Transverse colon (tissue), 4 donors: ENCODE measurements around the gene COQ5. TPM values are rescaled to one million over a fixed set of nuclear protein-coding genes. Genes with fewer than 3 reads are reported as not detected.
A peak's percentile ranks its signal among the peaks of the same experiment; 100 is the strongest.

ENCODE experiments used
- DNase-seq: peaks from one replicate; pipeline ENCODE4 v3.0.0-alpha.2; 2019
- H3K27ac ChIP-seq, 4 donors: fragments of 200-600 bp; sonication (generic); 2 replicates each; pipeline ENCODE4 v1.5.1; 2016 to 2018; ENCODE audit warnings: inconsistent platforms in 4 of 4
- H3K27me3 ChIP-seq: fragments of 200-600 bp; sonication (generic); 2 replicates; pipeline ENCODE4 v1.5.1; 2017; ENCODE audit warnings: inconsistent platforms
- H3K36me3 ChIP-seq, 4 donors: fragments of 200-600 bp; sonication (generic); 2 replicates each; pipeline ENCODE4 v1.5.1; 2017 to 2019; ENCODE audit warnings: inconsistent platforms in 4 of 4
- H3K4me1 ChIP-seq, 4 donors: fragments of 200-600 bp; sonication (generic); 2 replicates each; pipeline ENCODE4 v1.5.1; 2017 to 2020; ENCODE audit warnings: inconsistent platforms in 4 of 4
- H3K4me3 ChIP-seq, 4 donors: fragments of 200-600 bp; sonication (generic); 1 replicate in 1 of 4; 2 replicates in 3 of 4; pipeline versions ENCODE4 v1.5.1 to v1.6.1; 2017 to 2019; ENCODE audit warnings: inconsistent platforms in 4 of 4
- H3K9me3 ChIP-seq, 2 donors: fragments of 200-600 bp; sonication (generic); 2 replicates each; pipeline ENCODE4 v1.5.1; 2017 to 2019; ENCODE audit warnings: inconsistent platforms in 2 of 2
- EP300 ChIP-seq: sonication (generic); formaldehyde crosslinking; IDR thresholded peaks from one replicate; pipeline ENCODE4 v1.6.1; 2017; ENCODE audit warnings: antibody characterized with exemption, low read depth
- POLR2A ChIP-seq: fragments of 450-650 bp; IDR thresholded peaks from one replicate; pipeline ENCODE4 v1.6.1; 2016; ENCODE audit warnings: antibody characterized with exemption, mild to moderate bottlenecking, moderate library complexity
- POLR2AphosphoS5 ChIP-seq, 3 donors: sonication (generic); formaldehyde crosslinking; IDR thresholded peaks; one replicate each; pipeline ENCODE4 v1.6.1; 2016; ENCODE audit warnings: antibody characterized with exemption in 3 of 3
- WGBS, 2 donors: methylation state at CpG; one replicate each; pipeline ENCODE4 v1.1.5; 2018; ENCODE audit warnings: low coverage in 1 of 2; 5-methylcytosine and 5-hydroxymethylcytosine counted together
- in situ Hi-C, 4 donors: fragments of 200-750 bp; cut with MboI; loops; one replicate each; pipeline versions ENCODE4 v1.15.0 to v1.15.1; 2017; ENCODE audit warnings: low sequenced_read_pairs in 3 of 4, low pct_ligation_motif_present in 1 of 4, low pct_unique_long_range_greater_than_20kb in 1 of 4
- intact Hi-C: fragments of 100-400 bp; cut with DNase I; formaldehyde crosslinking; loops from one replicate; pipeline ENCODE4 v1.15.1; 2023; ENCODE audit warnings: low total_unique reads
- total RNA-seq, 4 donors: library from RNA; depleted of rRNA; stranded (reverse); fragments of >200 nt; gene quantifications; one replicate each; pipeline ENCODE4 v1.1.0, GENCODE V29; 2016
- TF ChIP-seq, protein P1 (sequence below), 5 experiments: fragments of 200-600 bp in 3 of 5; fragments of 450-650 bp in 2 of 5; sonication (generic) in 3 of 5; IDR thresholded peaks; 1 replicate in 2 of 5; 2 replicates in 3 of 5; pipeline ENCODE4 v1.5.1; 2016 to 2017; ENCODE audit warnings: antibody characterized with exemption in 5 of 5, inconsistent platforms in 3 of 5, mild to moderate bottlenecking in 2 of 5, moderate library complexity in 1 of 5

COQ5 gene
- total RNA-seq, 4 donors from 2014 or later: 20.9 to 34.9 (median 31.9) TPM

DNA sequence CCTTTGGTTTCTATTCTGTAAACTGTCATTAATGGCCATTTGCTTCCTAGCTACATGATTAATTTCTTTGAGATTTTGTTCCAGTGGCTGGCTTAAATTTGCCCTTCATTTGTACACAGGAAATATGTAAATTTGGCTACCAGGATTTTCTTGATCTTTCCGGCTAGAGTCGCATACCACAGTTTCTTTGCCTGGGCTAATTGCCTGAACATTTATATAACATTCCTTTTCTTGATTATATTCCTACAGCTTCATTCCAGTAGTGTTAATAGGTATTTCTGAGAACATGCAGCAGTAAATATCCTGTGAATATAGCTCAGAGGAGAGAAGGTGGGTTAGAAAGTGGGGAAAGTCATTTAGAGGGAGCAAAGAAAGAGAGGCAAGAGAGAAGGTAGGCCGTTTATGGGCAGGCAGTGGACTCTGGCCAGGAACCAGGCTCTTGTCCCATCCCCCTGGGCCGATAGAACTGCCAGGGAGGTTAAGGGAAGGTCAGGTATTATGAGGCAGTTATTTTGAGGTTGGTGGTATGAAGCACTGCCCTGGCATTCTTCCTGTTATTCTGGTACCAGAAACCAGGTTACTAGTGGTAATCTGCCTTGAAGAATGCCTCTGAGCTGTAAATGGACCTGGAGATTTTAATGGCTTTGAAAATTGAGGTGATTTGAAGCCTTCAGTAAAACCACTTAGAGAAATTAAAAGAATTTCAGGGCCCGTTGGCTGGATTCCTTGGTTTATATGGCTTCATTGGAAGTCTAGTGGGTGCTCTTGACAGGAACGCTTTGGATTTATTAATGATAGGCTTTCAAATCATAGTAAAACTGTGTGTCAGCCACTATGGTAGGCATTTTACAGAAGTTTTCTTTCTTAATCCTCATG is 9.6 kb upstream of the COQ5 start:
- intact Hi-C loops: no loop called here
- DNase-seq: peak; percentile 74
- H3K4me3 ChIP-seq: peak overlapping the region in 1 of 4 donors; percentile 94
- H3K4me1 ChIP-seq: peaks cover 27 to 79% (median 67%) of the 10 kb centered on the region in 4 donors
- in situ Hi-C loops: no loop called here
- no peaks in the 10 kb centered on the region for H3K9me3 ChIP-seq
- H3K36me3 ChIP-seq: peaks cover 0 to 4% (median 1%) of the 10 kb centered on the region in 4 donors
- H3K27me3 ChIP-seq: no peaks in the 10 kb centered on the region
- TF ChIP-seq EP300 (peak; percentile 20), POLR2A (no peak), POLR2AphosphoS5 (IDR thresholded peaks at IDR 0.05) (peak; percentile 22 to 60 (median 58))
- TF ChIP-seq, protein P1, sequence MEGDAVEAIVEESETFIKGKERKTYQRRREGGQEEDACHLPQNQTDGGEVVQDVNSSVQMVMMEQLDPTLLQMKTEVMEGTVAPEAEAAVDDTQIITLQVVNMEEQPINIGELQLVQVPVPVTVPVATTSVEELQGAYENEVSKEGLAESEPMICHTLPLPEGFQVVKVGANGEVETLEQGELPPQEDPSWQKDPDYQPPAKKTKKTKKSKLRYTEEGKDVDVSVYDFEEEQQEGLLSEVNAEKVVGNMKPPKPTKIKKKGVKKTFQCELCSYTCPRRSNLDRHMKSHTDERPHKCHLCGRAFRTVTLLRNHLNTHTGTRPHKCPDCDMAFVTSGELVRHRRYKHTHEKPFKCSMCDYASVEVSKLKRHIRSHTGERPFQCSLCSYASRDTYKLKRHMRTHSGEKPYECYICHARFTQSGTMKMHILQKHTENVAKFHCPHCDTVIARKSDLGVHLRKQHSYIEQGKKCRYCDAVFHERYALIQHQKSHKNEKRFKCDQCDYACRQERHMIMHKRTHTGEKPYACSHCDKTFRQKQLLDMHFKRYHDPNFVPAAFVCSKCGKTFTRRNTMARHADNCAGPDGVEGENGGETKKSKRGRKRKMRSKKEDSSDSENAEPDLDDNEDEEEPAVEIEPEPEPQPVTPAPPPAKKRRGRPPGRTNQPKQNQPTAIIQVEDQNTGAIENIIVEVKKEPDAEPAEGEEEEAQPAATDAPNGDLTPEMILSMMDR (IDR thresholded peaks at IDR 0.05): no peak
- peak overlapping the region; percentile 95 to 99 (median 97) for H3K27ac ChIP-seq
- WGBS, 2 donors: 9 to 15% methylated on average over 5 to 6 of the region's 6 CpGs

DNA sequence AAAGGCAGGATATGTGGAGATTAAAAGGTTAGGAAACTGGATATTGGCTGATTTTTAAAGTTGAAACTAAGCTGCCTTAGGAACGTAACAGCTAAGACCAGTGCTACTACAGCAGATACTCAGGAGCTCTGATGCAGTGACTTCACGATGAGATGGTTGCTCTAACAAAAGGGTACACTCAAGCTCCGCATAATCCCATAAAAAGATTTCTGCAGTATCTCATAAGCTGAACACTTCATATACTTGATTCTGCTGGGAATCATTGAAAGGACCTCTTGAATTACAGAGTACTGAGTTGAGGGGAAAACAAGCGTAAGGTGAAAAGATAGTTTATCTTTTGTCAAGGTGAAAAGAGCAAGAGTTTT is 8.9 kb upstream of the COQ5 start:
- no peak for TF ChIP-seq EP300
- TF ChIP-seq POLR2A: no peak
- TF ChIP-seq, protein P1 (IDR thresholded peaks at IDR 0.05): no peak
- no peak for TF ChIP-seq POLR2AphosphoS5 (IDR thresholded peaks at IDR 0.05)
- intact Hi-C loops (no loop called here), in situ Hi-C loops (no loop called here)
- Histone ChIP-seq H3K9me3 (no peaks in the 10 kb centered on the region), H3K4me1 (peaks cover 27 to 73% (median 62%) of the 10 kb centered on the region in 4 donors), H3K27me3 (no peaks in the 10 kb centered on the region), H3K4me3 (peak overlapping the region in 2 of 4 donors; percentile 94), H3K36me3 (peaks cover 0 to 4% (median 0%) of the 10 kb centered on the region in 4 donors), H3K27ac (peak overlapping the region; percentile 95 to 99 (median 97))
- WGBS, 2 donors: 43 to 45% methylated on average over 4 of the region's 4 CpGs
- no peak for DNase-seq

DNA sequence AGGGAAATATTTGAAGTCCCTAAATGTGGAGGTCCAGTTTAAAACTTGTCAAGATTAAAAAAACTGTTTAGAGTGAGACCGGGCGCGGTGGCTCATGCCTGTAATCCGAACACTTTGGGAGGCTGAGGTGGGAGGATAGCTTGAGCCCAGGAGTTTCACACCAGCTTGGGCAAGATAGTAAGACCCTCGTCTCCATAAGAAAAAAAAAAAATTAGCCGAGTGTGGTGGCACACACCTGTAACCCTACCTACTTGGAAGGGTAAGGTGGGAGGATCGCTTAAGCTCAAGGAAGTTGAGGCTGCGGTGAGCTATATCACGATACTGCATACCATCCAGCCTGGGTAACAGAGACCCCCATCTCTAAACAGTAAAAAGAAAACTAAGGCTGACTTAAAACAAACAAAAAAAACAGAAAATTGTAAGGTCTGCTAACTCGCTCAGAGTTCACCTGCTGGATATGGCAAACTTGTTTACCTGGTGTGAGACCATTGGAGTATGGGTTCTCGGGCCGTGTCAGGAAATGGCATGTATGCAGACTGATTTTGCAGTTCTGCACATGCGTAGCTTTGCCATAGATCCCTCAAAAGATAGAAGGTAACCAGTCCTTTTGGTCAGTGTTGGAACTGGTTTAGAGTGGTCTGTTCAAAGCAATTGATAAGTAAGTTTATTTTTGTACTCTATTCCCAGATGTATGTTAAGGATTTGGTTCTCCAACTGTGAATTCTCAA is 7.3 kb upstream of the COQ5 start:
- Histone ChIP-seq H3K27ac (peak overlapping the region; percentile 95 to 99 (median 97)), H3K4me3 (peak overlapping the region; percentile 5 to 97 (median 94)), H3K36me3 (no peaks in the 10 kb centered on the region), H3K27me3 (no peaks in the 10 kb centered on the region), H3K4me1 (peaks cover 27 to 58% (median 53%) of the 10 kb centered on the region in 4 donors), H3K9me3 (no peaks in the 10 kb centered on the region)
- in situ Hi-C loops (no loop called here), intact Hi-C loops (no loop called here)
- WGBS, 2 donors: 25 to 44% methylated on average over 9 to 13 of the region's 13 CpGs
- TF ChIP-seq, protein P1 (IDR thresholded peaks at IDR 0.05): no peak
- peak in 1 of 3 donors; percentile 4 for TF ChIP-seq POLR2AphosphoS5 (IDR thresholded peaks at IDR 0.05)
- peak; percentile 37 for DNase-seq
